Jurkat, Clone E6-1 (cell line): ENCODE results near the gene MAP3K2. TPM values are rescaled to one million over a fixed set of nuclear protein-coding genes. Genes with fewer than 3 reads are reported as not detected.

Experiments
- DNase-seq: peaks from one replicate; pipeline ENCODE4 v3.0.0-alpha.2; 2011; ENCODE audit warnings: low read depth, low spot score
- H3K4me3 ChIP-seq: 2 replicates; pipeline ENCODE4 v1.5.1; 2011; ENCODE audit warnings: mild to moderate bottlenecking, low read length, control low read depth, moderate library complexity
- polyA plus RNA-seq: library from polyadenylated mRNA; unstranded; fragments of >200 nt; gene quantifications from one replicate; pipeline ENCODE4 v1.2.1, GENCODE V29; 2012; ENCODE audit warnings: missing spikeins; ENCODE audit not compliant: insufficient read length, insufficient read depth

MAP3K2 gene
- polyA plus RNA-seq, result 4.1 TPM

DNA sequence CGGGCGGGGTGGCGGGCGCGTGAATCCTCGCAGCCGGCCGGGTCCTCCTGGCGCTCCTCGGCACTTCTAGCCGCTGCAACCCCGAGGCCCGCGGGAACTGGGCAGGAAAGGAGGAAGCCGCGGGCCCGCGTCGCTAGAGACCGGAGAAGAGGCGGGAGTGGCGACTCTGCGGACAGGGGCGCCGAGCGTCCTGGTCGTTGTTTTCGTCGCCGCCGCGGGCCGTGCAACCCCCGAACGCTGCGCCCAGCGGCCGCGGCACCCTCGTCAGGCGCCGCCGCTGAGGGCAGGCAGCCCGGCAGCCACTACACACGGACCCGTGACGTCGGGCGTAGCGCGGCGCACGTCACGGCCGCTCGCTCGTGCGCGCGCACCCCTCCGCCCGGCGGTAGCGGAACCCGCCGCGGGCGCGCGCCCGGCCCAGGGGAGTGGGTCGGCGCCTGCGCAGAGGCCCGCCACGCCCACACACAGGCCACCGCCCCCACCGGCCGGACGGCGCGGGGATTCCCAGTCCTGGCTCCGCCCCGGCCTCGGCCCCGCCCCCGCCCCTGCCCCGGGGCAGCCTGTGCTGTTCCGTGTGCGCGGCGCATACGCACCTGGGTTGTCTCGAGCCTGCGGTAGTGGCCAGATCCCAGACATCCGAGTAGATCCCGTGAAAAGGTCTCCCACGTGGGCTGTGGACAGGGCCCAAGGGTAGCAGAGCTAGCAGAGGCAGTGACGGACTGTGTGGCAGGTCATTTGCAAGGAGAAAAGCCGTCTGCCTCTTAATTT is at the start of gene MAP3K2:
MAP3K2 (minus strand) TSS at position 321 of the 768 bp plus-strand sequence. CDS start 44,846 bp downstream, outside the sequence.
- H3K4me3 ChIP-seq, result peak within 1 kb of the TSS; percentile 86
- peak; percentile 83 for DNase-seq

DNA sequence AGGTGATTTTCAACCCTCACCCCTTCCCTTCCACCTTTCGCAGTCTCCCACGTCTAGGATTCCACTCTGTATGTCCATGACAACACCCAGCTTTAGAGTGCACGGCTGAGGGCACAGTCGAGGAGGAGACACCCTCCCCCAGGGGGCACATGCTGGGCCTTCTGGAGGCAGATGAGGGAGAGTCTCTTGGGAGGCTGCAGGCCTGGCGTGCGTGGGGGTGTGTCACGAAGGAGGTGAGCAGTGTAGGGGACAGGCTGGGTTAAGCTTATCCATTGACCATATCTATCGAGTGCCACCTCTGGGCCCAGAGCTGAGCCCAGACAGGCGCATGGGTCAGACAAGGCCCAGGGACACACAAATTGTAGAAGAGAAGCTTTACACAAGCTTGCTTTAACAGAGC is 49.3 kb upstream of the MAP3K2 start:
- H3K4me3 ChIP-seq, result no peak overlapping the region
- no peak for DNase-seq

DNA sequence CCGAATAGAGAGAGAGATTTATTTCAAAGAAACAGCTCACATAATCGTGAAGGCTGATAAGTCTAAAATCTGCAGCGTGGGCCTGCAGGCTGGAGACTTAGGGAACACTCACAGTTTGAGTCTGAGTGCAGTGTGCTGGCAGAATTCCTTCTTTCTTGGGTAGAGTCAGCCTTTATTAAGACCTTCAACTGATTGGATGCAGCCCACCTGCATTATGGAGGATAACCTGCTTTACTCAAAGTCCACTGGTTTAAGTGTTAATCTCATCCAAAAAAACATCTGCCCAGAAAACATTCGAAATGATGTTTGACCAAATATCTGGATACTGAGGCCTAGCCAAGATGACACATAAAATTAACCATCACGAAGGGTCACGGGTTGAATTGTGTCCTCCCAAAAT is 46.7 kb upstream of the MAP3K2 start:
- DNase-seq, result no peak
- H3K4me3 ChIP-seq, result no peak overlapping the region

DNA sequence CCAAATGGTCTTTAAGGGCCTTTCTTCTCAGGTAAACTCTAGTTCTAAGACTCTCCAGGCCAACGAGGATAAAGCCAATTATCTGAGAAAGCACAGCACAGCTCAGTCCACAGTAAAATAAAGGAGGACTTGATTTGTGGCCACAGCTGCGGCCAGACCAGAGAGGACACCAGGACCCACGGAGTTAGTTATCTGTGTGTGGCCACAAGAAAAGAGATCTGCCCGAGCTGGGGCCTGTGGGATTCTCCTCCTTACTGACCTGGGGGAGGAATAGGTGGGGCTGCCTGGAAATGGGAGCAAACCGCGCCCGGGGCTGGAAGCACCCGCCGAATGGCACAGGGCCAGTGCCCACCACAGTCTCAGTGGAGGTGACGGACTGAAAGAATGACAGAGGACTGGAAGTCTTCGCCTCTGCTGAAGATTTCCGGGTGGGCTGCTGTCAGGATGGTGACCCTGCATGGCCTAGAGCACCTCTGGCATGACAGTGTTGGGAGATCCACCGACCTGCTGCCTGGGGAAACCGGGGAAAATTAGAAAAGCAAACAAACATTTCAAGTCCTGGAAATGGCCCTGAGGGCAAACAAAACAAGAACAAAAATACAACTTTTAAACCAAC is 43.7 kb upstream of the MAP3K2 start:
- H3K4me3 ChIP-seq, result no peak overlapping the region
- no peak for DNase-seq

DNA sequence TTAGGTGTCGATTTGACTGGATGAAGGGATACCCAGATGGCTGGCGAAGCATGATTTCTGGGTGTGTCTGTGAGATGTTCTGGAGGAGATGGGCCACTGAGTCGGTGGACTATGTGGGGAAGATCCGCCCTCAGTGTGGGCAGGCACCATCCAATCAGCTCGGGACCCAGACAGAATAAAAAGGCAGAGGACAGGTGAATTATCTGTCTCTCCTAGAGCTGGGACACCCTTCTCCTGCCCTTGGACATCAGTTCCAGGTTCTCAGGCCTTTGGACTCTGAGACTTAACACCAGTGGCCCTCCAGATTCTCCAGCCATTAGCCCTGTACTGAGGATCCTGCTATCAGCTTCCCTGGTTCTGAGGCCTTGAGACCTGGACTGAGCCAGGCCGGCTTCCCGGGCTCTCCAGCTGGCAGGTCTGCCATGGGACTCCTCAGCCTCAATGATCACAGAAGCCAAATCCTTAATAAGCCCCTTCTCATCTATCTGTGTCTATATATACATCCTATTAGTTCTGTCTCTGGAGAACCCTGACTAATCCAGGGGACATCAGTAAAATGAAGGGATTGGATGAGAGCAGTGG is 42.2 kb upstream of the MAP3K2 start:
- H3K4me3 ChIP-seq, result no peak overlapping the region
- DNase-seq, result no peak

DNA sequence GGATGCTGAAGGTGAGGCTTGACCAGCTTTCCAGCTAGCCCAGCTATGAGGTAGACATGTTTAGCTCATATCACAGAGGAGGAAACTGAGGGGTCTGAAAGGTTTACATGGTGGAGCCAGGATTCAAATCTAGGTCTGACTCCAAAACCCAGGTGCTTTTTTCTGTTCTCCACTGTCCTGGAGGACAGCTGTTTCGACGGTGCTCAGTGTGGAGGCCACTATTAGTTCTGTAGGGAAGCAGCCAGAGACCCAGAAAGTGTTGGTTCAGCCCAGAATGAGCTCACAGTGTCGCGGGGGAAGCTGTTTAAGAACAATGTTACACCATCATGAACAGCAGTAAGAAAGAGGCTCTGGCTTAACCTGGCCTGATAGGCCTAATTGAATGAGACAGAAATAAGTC is 41.5 kb upstream of the MAP3K2 start:
- no peak for DNase-seq

DNA sequence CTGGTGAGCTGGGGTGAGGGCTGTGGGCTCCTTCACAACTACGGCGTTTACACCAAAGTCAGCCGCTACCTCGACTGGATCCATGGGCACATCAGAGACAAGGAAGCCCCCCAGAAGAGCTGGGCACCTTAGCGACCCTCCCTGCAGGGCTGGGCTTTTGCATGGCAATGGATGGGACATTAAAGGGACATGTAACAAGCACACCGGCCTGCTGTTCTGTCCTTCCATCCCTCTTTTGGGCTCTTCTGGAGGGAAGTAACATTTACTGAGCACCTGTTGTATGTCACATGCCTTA is 41.0 kb upstream of the MAP3K2 start:
- no peak overlapping the region for H3K4me3 ChIP-seq
- no peak for DNase-seq

More for the DNA sequence above, 41.5 kb upstream of the MAP3K2 start:
- no peak overlapping the region for H3K4me3 ChIP-seq

- H3K4me3 ChIP-seq, result no peak overlapping the region
- no peak for DNase-seq
Observed at GRCh38 chr2:127428057-127428814, 40.5 kb upstream of the MAP3K2 start.

DNA sequence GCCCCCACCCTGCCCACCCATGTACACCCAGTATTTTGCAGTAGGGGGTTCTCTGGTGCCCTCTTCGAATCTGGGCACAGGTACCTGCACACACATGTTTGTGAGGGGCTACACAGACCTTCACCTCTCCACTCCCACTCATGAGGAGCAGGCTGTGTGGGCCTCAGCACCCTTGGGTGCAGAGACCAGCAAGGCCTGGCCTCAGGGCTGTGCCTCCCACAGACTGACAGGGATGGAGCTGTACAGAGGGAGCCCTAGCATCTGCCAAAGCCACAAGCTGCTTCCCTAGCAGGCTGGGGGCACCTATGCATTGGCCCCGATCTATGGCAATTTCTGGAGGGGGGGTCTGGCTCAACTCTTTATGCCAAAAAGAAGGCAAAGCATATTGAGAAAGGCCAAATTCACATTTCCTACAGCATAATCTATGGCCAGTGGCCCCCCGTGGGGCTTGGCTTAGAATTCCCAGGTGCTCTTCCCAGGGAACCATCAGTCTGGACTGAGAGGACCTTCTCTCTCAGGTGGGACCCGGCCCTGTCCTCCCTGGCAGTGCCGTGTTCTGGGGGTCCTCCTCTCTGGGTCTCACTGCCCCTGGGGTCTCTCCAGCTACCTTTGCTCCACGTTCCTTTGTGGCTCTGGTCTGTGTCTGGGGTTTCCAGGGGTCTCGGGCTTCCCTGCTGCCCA is 39.7 kb upstream of the MAP3K2 start:
- no peak for DNase-seq
- no peak overlapping the region for H3K4me3 ChIP-seq

DNA sequence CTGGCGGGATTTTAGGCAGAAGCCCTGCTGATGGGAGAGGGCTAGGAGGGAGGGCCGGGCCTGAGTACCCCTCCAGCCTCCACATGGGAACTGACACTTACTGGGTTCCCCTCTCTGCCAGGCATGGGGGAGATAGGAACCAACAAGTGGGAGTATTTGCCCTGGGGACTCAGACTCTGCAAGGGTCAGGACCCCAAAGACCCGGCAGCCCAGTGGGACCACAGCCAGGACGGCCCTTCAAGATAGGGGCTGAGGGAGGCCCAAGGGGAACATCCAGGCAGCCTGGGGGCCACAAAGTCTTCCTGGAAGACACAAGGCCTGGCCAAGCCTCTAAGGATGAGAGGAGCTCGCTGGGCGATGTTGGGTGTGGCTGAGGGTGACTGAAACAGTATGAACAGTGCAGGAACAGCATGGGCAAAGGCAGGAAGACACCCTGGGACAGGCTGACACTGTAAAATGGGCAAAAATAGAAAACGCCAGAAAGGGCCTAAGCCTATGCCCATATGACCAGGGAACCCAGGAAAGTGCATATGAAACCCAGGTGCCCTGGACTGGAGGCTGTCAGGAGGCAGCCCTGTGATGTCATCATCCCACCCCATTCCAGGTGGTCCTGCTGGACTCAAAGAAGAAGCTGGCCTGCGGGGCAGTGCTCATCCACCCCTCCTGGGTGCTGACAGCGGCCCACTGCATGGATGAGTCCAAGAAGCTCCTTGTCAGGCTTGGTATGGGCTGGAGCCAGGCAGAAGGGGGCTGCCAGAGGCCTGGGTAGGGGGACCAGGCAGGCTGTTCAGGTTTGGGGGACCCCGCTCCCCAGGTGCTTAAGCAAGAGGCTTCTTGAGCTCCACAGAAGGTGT is 39.0 kb upstream of the MAP3K2 start:
- no peak overlapping the region for H3K4me3 ChIP-seq
- DNase-seq, result no peak

DNA sequence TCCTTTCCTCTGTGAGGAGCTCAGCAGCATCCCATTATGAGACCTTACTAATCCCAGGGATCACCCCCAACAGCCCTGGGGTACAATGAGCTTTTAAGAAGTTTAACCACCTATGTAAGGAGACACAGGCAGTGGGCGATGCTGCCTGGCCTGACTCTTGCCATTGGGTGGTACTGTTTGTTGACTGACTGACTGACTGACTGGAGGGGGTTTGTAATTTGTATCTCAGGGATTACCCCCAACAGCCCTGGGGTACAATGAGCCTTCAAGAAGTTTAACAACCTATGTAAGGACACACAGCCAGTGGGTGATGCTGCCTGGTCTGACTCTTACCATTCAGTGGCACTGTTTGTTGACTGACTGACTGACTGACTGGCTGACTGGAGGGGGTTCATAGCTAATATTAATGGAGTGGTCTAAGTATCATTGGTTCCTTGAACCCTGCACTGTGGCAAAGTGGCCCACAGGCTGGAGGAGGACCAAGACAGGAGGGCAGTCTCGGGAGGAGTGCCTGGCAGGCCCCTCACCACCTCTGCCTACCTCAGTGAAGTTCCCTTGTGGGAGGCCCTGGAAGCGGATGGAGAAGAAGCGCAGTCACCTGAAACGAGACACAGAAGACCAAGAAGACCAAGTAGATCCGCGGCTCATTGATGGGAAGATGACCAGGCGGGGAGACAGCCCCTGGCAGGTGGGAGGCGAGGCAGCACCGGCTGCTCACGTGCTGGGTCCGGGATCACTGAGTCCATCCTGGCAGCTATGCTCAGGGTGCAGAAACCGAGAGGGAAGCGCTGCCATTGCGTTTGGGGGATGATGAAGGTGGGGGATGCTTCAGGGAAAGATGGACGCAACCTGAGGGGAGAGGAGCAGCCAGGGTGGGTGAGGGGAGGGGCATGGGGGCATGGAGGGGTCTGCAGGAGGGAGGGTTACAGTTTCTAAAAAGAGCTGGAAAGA is 38.0 kb upstream of the MAP3K2 start:
- H3K4me3 ChIP-seq, result no peak overlapping the region
- no peak for DNase-seq

DNA sequence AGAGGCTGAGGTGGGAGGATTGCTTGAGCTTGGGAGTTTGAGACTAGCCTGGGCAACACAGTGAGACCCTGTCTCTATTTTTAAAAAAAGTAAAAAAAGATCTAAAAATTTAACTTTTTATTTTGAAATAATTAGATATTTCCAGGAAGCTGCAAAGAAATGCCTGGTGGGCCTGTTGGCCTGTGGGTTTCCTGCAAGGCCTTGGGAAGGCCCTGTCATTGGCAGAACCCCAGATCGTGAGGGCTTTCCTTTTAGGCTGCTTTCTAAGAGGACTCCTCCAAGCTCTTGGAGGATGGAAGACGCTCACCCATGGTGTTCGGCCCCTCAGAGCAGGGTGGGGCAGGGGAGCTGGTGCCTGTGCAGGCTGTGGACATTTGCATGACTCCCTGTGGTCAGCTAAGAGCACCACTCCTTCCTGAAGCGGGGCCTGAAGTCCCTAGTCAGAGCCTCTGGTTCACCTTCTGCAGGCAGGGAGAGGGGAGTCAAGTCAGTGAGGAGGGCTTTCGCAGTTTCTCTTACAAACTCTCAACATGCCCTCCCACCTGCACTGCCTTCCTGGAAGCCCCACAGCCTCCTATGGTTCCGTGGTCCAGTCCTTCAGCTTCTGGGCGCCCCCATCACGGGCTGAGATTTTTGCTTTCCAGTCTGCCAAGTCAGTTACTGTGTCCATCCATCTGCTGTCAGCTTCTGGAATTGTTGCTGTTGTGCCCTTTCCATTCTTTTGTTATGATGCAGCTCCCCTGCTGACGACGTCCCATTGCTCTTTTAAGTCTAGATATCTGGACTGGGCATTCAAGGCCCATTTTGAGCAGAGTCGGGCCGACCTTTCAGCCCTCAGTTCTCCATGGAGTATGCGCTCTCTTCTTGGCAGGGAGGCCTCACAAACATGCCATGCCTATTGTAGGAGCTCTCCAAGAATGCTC is 37.1 kb upstream of the MAP3K2 start:
- no peak for DNase-seq
- no peak overlapping the region for H3K4me3 ChIP-seq

GRCh38 chr2:127423880-127424279 is 36.1 kb upstream of the MAP3K2 start:
- no peak for DNase-seq
- no peak overlapping the region for H3K4me3 ChIP-seq

DNA sequence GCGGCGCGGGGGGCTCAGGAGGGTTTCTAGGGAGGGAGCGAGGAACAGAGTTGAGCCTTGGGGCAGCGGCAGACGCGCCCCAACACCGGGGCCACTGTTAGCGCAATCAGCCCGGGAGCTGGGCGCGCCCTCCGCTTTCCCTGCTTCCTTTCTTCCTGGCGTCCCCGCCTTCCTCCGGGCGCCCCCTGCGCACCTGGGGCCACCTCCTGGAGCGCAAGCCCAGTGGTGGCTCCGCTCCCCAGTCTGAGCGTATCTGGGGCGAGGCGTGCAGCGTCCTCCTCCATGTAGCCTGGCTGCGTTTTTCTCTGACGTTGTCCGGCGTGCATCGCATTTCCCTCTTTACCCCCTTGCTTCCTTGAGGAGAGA is 35.7 kb upstream of the MAP3K2 start:
- peak overlapping the region; percentile 27 for H3K4me3 ChIP-seq
- no peak for DNase-seq

DNA sequence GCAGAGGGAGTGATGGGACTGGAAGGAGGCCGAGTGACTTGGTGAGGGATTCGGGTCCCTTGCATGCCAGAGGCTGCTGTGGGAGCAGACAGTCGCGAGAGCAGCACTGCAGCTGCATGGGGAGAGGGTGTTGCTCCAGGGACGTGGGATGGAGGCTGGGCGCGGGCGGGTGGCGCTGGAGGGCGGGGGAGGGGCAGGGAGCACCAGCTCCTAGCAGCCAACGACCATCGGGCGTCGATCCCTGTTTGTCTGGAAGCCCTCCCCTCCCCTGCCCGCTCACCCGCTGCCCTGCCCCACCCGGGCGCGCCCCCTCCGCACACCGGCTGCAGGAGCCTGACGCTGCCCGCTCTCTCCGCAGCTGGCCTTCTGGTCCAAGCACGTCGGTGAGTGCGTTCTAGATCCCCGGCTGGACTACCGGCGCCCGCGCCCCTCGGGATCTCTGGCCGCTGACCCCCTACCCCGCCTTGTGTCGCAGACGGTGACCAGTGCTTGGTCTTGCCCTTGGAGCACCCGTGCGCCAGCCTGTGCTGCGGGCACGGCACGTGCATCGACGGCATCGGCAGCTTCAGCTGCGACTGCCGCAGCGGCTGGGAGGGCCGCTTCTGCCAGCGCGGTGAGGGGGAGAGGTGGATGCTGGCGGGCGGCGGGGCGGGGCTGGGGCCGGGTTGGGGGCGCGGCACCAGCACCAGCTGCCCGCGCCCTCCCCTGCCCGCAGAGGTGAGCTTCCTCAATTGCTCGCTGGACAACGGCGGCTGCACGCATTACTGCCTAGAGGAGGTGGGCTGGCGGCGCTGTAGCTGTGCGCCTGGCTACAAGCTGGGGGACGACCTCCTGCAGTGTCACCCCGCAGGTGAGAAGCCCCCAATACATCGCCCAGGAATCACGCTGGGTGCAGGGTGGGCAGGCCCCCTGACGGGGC is 35.0 kb upstream of the MAP3K2 start:
- DNase-seq, result no peak
- H3K4me3 ChIP-seq, result peak overlapping the region; percentile 27
